GM18870 (cell line): ENCODE results near the gene TCIRG1.
"Not testable (repeated sequence)": the region's sequence is repeated elsewhere in the genome, so short reads cannot be mapped to it uniquely, and the experiment has no call there.

Experiments
- ATAC-seq: cut with Tn5 transposase; IDR thresholded peaks from one replicate; pipeline ENCODE4 v1.9.1; 2021; ENCODE audit warnings: moderate library complexity; ENCODE audit not compliant: unreplicated experiment

The TCIRG1 gene

GRCh38 chr11:68082481-68082880 lies 43.7 kb downstream of the TCIRG1 start:
- no peak for ATAC-seq

GRCh38 chr11:68083517-68083916 lies 44.7 kb downstream of the TCIRG1 start:
- ATAC-seq: no peak

GRCh38 chr11:68089679-68090078 lies 50.9 kb downstream of the TCIRG1 start:
- ATAC-seq: no peak

GRCh38 chr11:68090287-68090686 lies 51.5 kb downstream of the TCIRG1 start:
- no peak for ATAC-seq

- ATAC-seq: no peak
Observed at GRCh38 chr11:68090706-68091105, 51.9 kb downstream of the TCIRG1 start.

- ATAC-seq: no peak
Observed at GRCh38 chr11:68092411-68092810, 53.6 kb downstream of the TCIRG1 start.

- ATAC-seq: not testable (repeated sequence)
Observed at GRCh38 chr11:68092946-68093345, 54.1 kb downstream of the TCIRG1 start.

GRCh38 chr11:68093565-68093964 lies 54.7 kb downstream of the TCIRG1 start:
- no peak for ATAC-seq

- no peak for ATAC-seq
Observed at GRCh38 chr11:68096962-68097361, 58.1 kb downstream of the TCIRG1 start.

GRCh38 chr11:68099057-68099456 lies 60.2 kb downstream of the TCIRG1 start:
- no peak for ATAC-seq

GRCh38 chr11:68099474-68100405 lies 60.9 kb downstream of the TCIRG1 start:
- ATAC-seq: no peak
